Measurements from ENCODE around the gene KITLG.
"Not testable (repeated sequence)": the region's sequence is repeated elsewhere in the genome, so short reads cannot be mapped to it uniquely, and the experiment has no call there.

The KITLG gene, protein sequence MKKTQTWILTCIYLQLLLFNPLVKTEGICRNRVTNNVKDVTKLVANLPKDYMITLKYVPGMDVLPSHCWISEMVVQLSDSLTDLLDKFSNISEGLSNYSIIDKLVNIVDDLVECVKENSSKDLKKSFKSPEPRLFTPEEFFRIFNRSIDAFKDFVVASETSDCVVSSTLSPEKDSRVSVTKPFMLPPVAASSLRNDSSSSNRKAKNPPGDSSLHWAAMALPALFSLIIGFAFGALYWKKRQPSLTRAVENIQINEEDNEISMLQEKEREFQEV

DNA sequence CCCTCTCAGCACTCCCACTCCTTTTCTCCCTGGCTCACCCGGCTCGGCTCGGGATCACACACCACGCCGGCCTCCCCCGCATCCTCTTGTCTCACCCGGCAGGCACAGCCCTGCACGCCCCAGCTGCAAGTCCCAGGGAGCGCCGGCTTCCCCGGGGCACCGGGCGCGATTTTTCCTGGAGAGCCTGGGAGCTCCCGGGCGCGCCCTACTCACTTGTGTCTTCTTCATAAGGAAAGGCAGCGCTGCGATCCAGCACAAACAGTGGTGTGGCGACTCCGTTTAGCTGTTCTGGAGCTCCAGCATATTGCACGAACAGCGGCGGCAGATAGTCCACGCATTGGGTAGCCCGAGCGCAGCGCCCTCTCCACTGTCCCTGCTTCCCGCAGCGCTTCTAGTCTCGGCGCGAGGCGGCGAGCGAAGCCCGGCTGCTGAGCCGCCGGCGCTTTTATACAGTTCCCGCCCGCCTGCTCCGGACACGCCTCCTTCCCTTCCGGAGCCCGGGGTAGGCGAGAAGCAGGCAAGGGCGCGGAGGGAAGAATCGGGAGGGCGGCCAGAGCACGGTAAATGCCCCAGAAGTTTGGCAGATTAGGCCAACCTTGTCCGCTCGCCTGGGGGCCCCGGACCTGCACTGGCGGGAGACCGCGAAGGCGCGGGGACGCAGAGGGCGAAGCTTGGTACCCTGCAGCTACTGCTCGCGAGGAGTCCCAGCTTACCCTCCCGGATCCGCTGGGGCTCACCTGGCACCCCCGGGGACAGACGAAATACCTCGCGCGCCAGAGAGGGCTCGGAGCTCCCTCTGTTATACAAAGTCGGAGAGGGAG lies at the start of gene KITLG:
KITLG (minus strand) TSS at position 421 of the 821 bp plus-strand sequence; CDS start at position 228, 193 bp downstream.
- DNase-seq: no peak

DNA sequence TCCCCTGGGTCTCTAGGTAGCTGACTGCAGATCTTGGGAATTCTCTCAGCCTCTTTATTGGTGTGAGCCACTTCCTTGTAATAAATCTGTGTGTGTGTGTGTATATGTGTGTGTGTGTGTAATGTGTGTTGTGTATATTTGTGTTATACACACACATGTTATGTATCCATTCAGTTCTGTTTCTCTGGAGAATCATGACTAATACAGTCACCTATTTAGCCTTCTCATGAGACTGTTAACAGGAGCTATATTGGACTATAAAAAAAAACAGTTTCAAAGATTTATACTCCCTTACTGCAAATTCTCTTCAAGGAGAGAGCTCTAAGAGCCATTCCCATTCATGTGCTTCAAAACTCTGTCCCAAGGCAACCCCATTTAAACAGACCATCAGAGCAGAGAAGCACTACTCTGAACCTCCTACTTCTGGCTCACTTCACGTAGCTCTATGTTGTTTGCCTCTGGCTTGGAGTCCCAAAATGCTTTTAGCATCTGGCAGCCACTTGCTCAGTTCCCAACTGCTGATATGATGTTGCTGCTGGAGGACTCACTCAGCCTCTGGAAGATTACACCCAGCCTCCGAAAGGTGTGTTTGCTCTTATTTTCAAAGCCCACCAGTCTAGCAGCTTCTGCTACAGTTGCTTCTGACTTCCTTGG lies 48.7 kb upstream of the KITLG start:
- no peak for DNase-seq

- not testable (repeated sequence) for DNase-seq
Measured at GRCh38 chr12:88628035-88628434, 47.8 kb upstream of the KITLG start.

GRCh38 chr12:88627501-88627900 lies 47.2 kb upstream of the KITLG start:
- no peak for DNase-seq

DNA sequence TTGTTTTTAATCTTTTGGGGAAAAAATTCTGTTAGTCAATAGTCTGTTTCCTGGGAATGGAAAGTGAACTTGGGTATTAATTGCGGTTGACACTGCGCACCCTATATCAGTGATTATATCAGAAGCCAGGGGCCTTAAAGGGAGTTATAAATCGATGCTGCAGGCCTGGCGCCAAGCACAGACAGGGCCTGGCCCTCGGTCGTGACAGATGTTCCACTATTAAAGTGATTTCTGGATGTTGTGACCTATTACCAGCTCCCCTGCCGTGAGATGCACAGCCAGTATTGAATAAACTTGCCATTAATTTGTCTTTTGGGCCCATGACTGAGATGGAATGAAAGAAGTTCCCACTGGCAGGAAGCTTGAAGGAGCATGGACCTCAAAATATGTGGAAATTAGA lies 45.1 kb upstream of the KITLG start:
- DNase-seq: no peak

- DNase-seq: no peak
Measured at GRCh38 chr12:88624911-88625310, 44.6 kb upstream of the KITLG start.

- no peak for DNase-seq
Measured at GRCh38 chr12:88623777-88624548, 43.7 kb upstream of the KITLG start.

DNA sequence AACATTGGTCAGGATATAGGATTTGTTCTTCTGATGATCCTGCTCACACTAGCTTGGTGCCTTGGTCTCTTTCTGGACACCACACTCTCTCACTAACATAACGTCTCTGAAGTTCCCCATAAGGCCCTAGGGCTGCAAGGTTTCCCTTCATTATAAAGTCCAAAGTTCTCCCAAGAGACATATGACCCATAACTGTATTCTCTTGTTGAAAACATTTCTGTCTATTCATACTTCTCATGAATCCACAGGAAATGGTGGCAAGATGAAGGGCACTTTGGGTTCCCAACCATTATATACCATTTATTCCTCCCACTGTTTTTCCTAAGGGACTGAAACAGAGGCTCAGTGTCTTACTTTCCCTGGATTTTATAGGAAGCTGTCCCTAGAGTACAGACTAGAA lies 37.1 kb upstream of the KITLG start:
- no peak for DNase-seq

- no peak for DNase-seq
Measured at GRCh38 chr12:88615490-88615889, 35.2 kb upstream of the KITLG start.

GRCh38 chr12:88604646-88605045 lies 24.4 kb upstream of the KITLG start:
- DNase-seq: no peak

DNA sequence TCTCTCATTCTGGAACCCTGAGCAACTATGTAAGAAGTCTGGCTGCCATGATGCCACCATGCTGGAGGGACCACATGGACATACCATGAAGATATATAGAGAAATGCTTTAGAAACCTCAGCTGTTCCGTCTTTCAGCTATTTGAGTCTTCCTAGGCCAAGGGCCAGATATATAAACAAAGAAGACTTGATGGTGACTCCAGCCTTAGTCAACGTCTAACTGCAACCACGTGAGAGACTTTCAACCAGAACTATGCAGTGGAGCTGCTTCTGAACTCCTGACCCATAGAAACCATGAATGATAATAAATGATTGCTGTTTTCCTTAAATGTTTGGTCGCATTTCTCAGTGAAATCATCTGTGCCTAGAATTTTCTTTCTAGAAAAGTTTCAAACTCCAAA lies 20.0 kb upstream of the KITLG start:
- DNase-seq: no peak

GRCh38 chr12:88597365-88597764 lies 17.1 kb upstream of the KITLG start:
- DNase-seq: no peak

- DNase-seq: no peak
Measured at GRCh38 chr12:88595697-88596096, 15.4 kb upstream of the KITLG start.

DNA sequence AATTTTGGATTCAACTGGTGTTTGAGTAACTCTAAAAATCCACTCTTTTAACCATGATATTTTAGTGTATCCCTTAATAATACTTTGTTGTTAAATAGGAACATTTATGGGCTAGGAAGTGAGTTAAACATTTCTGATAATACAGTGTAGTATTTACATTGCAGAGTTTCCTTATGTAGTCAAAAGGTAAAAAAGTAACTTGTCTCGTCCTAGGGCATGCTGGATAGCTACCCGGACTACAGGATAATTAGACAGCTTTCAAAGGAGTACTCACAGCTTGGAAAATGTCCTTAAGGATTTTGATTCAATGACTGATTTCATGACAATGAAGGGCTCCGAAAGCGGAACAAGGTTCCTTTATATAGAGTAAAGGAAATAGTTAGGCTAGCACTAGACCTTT lies 14.5 kb upstream of the KITLG start:
- DNase-seq: no peak

GRCh38 chr12:88591343-88591742 lies 11.1 kb upstream of the KITLG start:
- no peak for DNase-seq

GRCh38 chr12:88590851-88591250 lies 10.6 kb upstream of the KITLG start:
- no peak for DNase-seq

- DNase-seq: no peak
Measured at GRCh38 chr12:88585077-88585476, 4.8 kb upstream of the KITLG start.

- DNase-seq: no peak
Measured at GRCh38 chr12:88579601-88580050, 645 bp downstream of the KITLG start.

DNA sequence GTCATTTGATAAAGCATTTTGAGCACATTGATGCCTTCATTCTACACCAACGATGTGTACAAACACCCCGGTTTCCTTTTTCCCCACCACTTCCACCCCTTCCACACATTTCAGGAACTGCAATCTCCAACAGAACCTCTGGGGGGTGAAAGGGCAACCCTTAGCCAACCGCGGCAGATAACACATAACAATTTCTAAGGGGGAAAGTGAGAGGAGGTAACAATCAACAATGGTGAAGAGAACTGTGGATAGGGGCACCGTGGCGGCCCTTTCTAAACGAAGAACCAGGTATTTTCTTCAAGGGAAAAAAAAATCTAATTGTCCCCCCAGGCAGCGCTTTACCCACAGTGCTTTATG lies 1.1 kb downstream of the KITLG start:
- DNase-seq: no peak

DNA sequence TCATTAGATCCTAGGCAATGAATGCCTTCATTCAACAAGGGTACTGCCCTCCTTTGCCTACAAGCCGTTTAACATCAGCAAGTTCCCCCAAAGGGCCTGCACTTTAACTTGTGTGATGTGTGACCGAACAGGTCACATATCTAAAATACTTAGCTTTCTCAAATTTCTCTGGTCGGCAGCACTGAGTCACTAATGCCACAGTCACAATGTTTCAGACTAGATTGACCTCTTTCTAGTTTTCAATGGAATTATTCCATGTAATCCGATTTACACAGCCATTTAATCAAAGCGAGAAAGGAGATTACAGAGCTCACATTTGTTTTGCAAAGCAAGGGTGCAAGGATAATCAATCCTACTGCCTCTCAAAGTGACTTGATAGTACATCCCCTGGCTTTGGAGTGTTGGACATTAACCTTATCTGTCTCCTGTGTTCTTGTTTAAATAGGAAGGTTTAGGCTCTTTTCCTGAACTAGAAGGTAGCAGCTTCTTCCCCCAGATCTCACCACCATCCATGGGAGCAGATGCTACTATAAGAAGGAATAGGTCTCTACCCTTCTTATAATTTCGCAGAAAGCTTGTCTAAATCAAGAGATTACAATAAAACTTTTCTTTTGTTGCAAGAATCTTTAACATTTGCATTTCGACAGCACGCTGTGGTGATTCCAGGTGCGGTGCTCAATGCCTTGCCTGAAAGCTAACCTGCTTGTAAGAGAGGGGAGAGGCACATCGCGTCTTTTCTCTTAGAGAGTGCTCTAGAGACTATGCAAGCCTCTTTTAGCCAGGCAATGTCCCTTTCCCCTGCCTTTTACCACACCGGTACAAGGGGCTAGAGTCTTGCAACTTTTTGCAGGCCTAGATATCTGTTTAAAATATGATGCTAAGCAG lies 1.8 kb downstream of the KITLG start:
- DNase-seq: no peak

GRCh38 chr12:88577537-88577936 lies 2.7 kb downstream of the KITLG start:
- DNase-seq: no peak

DNA sequence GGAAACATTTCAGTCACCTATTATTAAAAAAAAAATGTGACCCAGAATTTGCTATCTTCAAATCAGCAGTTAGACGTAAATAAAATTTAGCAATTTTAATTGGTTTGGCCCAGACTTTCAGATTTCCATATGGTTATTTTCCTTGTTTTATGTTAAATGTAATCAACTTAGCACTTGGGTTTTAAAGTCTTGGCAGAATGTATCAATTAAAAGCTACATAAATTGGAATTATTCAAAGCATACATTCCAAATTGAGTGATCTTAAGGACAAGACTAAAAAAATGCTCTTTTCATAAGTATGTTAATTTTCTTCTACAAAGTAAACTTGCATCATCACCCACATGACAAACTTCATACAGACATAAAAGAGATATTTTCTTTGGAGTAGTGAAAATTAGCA lies 3.4 kb downstream of the KITLG start:
- no peak for DNase-seq
